H7 (cell line): ENCODE measurements around the gene SLC6A14. TPM values are rescaled to one million over a fixed set of nuclear protein-coding genes. Genes with fewer than 3 reads are reported as not detected.

ENCODE experiments used
- DNase-seq: peaks from one replicate; pipeline ENCODE4 v3.0.0; 2012
- H3K27me3 ChIP-seq: 2 replicates; pipeline ENCODE4 v1.6.0; 2011; ENCODE audit warnings: mild to moderate bottlenecking, low read length; ENCODE audit not compliant: control insufficient read depth, insufficient read depth
- H3K36me3 ChIP-seq: replicated peaks from 2 replicates; pipeline ENCODE4 v1.5.1; 2011; ENCODE audit warnings: low read length; ENCODE audit not compliant: control insufficient read depth, insufficient read depth
- H3K4me3 ChIP-seq: 2 replicates; pipeline ENCODE4 v1.5.1; 2011; ENCODE audit warnings: low read depth, mild to moderate bottlenecking, control low read depth, low read length, moderate library complexity; ENCODE audit not compliant: insufficient read depth
- total RNA-seq: library from RNA; depleted of rRNA; stranded (reverse); fragments of >200 nt; shearing (Covaris generic); gene quantifications from 2 replicates; pipeline ENCODE4 v1.2.3, GENCODE V29; 2014; rRNA removed

SLC6A14 gene
- 0.03 TPM in 1 of 2 replicates, not detected in the other for total RNA-seq

- Histone ChIP-seq H3K4me3 (no peak within 1 kb of the TSS), H3K36me3 (no peaks in the 10 kb centered on the region), H3K27me3 (no peaks in the 10 kb centered on the region)
- no peak for DNase-seq
Observed at GRCh38 chrX:116436358-116436816, at the start of gene SLC6A14. Gene SLC6A14, plus strand, starts transcription at chrX:116436606. Its CDS starts 104 bp downstream, at chrX:116436710.

- H3K4me3 ChIP-seq: no peak overlapping the region
- DNase-seq: no peak
- H3K27me3 ChIP-seq: no peaks in the 10 kb centered on the region
- no peaks in the 10 kb centered on the region for H3K36me3 ChIP-seq
Observed at GRCh38 chrX:116395752-116396151, 40.7 kb upstream of the SLC6A14 start.

GRCh38 chrX:116399681-116400080 is 36.7 kb upstream of the SLC6A14 start:
- Histone ChIP-seq H3K36me3 (no peaks in the 10 kb centered on the region), H3K4me3 (no peak overlapping the region), H3K27me3 (no peaks in the 10 kb centered on the region)
- no peak for DNase-seq

DNA sequence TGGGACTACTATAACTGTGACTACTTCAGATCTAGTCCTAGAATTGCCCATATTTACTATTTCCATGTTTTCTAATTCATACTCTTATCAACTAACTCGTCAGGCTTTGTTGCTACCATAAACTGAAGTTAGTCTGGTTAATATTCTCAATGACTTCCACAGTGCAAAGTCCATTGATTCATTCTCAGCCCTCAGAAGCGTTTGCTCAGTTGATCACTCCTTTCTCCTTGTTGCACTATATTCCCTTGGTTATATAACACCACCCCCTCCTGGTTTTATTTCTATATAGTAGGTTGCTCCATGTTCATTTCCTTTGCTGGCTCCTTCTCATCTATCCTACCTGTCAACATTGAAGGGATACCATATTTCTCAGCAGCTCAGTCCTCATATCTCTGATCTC is 27.2 kb upstream of the SLC6A14 start:
- no peak for DNase-seq

DNA sequence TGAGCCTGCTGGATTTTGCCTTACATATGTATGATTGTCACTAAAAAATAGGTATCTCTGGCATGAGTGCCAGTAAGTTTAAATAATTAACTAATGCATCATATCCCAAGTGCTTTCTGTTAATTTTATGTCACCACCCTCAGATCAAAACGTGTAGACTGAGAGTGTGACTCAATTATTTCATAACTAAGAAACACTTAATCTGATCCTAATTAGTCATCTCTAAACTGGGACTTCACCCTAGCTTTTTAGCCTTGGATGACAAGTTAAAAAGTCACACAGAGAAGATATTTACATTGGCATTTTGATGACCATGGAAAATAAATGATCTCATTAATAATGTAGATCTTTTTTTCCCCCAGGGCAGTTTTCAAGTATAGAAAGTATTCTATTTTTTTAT is 23.1 kb upstream of the SLC6A14 start:
- no peak for DNase-seq
- no peaks in the 10 kb centered on the region for H3K36me3 ChIP-seq
- no peaks in the 10 kb centered on the region for H3K27me3 ChIP-seq
- no peak overlapping the region for H3K4me3 ChIP-seq

More for the DNA sequence above, 27.2 kb upstream of the SLC6A14 start:
- no peak overlapping the region for H3K4me3 ChIP-seq
- H3K36me3 ChIP-seq: no peaks in the 10 kb centered on the region
- H3K27me3 ChIP-seq: no peaks in the 10 kb centered on the region

DNA sequence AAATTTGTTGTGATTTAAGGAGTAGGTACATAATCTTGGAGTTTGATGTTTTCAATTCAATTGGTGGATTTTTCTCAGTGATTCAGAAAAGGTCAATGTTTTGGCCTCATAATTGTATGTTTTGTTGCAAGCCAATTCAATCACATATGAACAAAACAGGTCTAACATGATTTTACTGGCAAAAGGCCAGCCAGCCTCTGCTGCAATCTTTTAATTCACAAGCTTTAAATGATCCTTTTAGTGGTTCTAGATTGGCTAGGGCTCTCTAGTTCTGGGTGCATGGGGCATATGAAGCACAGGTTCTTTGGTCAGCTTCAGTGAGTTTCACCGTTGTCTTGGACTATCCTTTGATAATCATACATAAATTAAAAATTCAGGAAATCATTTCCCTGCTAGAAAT is 19.2 kb upstream of the SLC6A14 start:
- H3K36me3 ChIP-seq: no peaks in the 10 kb centered on the region
- H3K4me3 ChIP-seq: no peak overlapping the region
- no peaks in the 10 kb centered on the region for H3K27me3 ChIP-seq
- no peak for DNase-seq

DNA sequence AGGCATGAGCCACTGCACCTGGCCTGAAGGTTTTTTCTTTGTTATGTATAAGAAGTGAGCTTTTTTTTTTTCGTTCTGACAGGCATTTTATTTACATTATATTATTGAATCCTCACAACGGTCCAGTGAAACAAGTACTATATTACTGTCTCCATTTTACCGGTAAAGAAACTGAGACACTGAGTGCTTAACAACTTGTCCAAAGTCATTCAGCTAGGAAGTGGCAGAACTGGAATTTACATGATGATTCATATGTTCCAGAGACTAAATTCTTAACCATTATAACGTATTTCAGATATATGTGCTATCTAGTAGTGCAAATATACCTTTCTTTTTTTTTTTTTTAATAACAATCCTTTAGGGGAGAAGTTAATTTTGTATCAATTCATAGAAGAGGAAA is 18.4 kb upstream of the SLC6A14 start:
- DNase-seq: no peak
- no peak overlapping the region for H3K4me3 ChIP-seq
- no peaks in the 10 kb centered on the region for H3K27me3 ChIP-seq
- no peaks in the 10 kb centered on the region for H3K36me3 ChIP-seq

DNA sequence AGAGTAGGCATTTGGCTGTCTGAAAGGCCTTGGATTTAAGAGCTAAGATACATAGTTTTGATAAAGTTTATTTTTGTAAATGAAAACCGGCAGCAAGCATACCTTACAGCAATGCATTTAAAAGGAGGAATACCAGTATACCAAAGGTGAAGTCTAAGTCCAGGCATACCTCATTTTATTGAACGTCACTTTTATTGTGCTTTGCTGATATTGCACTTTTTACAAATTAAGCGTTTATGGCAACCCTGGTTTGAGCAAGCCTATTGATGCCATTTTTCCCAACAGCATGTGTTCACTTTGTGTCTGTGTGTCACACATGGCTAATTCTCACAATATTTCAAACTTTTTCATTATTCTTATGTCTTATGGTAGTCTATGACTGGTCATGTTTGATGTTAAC is 8.4 kb upstream of the SLC6A14 start:
- no peak overlapping the region for H3K4me3 ChIP-seq
- no peaks in the 10 kb centered on the region for H3K36me3 ChIP-seq
- H3K27me3 ChIP-seq: no peaks in the 10 kb centered on the region
- DNase-seq: no peak

- Histone ChIP-seq H3K36me3 (no peaks in the 10 kb centered on the region), H3K4me3 (no peak overlapping the region), H3K27me3 (no peaks in the 10 kb centered on the region)
- DNase-seq: no peak
Observed at GRCh38 chrX:116435597-116435996, 809 bp upstream of the SLC6A14 start.

- no peak for DNase-seq
- H3K4me3 ChIP-seq: no peak overlapping the region
- H3K36me3 ChIP-seq: no peaks in the 10 kb centered on the region
- no peaks in the 10 kb centered on the region for H3K27me3 ChIP-seq
Observed at GRCh38 chrX:116449156-116449555, 12.8 kb downstream of the SLC6A14 start.

DNA sequence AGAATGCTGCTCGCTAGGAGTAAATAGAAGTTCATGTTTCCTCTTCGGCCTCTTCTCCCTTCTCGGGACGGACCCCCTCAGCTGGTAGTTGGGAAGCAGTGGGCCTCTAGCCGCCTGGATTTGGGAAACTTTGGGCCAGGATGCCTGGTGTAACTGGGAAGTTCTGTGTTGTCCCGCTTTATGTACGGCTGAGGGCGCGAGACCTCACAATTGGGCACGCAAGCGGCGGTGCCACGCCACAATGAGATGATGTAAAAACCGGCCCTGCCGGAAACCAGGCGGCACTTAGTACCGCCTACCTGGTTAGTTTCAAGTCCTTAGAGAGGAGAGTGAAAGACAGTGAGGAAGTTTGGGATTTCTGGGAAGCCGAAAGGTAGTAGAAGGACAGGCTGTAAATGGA is 26.4 kb downstream of the SLC6A14 start, which contains the start of gene CT83:
TSS of gene CT83 (minus strand) at position 155 of the 400 bp plus-strand sequence. CDS start at position 35, 120 bp downstream.
- Histone ChIP-seq H3K36me3 (no peaks in the 10 kb centered on the region), H3K27me3 (no peaks in the 10 kb centered on the region), H3K4me3 (no peak within 1 kb of the TSS)
- no peak for DNase-seq

DNA sequence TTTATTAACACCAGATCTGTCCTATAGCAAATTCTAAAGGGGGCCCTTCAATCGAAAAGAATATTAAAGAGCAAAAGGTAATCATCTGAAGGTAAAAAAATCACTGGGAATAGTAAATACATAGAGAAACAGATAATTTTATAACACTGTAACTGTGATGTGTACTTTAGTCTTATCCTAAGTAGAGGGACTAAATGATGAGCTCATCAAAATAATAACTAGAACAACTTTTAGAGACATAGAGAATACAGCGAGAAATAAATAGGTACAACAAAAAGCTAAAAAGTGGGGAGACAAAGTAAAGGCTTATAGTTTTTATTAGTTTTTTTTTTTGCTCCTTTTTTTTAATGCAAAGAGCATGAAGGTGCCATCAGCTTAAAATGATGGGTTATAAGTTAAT is 43.7 kb downstream of the SLC6A14 start:
- H3K4me3 ChIP-seq: no peak overlapping the region
- H3K27me3 ChIP-seq: no peaks in the 10 kb centered on the region
- no peak for DNase-seq
- no peaks in the 10 kb centered on the region for H3K36me3 ChIP-seq

- no peak for DNase-seq
- Histone ChIP-seq H3K27me3 (no peaks in the 10 kb centered on the region), H3K36me3 (no peaks in the 10 kb centered on the region), H3K4me3 (no peak overlapping the region)
Observed at GRCh38 chrX:116490104-116490503, 53.7 kb downstream of the SLC6A14 start.

DNA sequence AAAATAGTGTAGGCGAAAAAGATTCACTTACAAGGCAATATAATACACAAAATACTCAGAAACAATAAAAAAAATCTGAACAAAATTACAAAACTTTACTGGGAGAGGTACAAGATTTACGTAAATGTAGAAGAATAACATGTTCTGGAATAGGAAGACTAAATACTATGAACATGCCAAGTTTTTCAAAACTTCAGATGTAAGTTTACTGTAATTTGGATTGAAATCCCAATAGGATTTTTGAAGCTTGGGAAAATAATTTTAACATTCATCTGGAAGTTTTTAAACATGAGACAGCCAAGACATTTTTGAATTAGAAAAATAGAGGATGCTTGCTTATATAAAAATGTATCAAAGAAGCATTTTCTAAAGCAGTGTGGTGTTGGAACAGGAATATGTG is 56.9 kb downstream of the SLC6A14 start:
- Histone ChIP-seq H3K27me3 (no peaks in the 10 kb centered on the region), H3K4me3 (no peak overlapping the region), H3K36me3 (no peaks in the 10 kb centered on the region)
- no peak for DNase-seq

DNA sequence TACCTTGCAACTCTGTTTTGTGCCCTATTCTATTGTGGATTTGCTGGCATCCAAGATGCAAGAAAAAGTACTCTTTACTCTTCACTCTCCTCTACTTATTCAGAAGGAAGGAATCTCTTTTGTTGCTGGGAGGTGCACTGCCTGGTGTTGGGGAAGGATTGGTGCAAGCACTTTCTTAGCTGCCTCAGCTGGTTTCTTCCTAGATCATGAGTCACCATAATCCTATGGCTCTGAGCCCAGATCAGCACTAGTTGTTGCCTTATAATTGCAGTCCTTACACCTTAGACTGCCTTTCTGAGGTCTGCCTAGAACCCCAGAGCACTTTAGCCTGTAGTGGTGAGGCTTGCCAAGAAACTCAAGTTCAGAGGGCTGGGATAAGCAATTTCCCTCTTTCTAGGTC is 63.4 kb downstream of the SLC6A14 start:
- no peaks in the 10 kb centered on the region for H3K36me3 ChIP-seq
- no peak for DNase-seq
- H3K4me3 ChIP-seq: no peak overlapping the region
- H3K27me3 ChIP-seq: no peaks in the 10 kb centered on the region
